ENCODE measurements around the gene CDC45. TPM values are rescaled to one million over a fixed set of nuclear protein-coding genes. Genes with fewer than 3 reads are reported as not detected.
A peak's percentile ranks its signal among the peaks of the same experiment; 100 is the strongest.

CDC45 gene
- total and polyA plus RNA-seq, 2 donors (not counting 1 experiment from before 2014, with no cell fraction given), result 3.8 to 12.0 TPM

DNA sequence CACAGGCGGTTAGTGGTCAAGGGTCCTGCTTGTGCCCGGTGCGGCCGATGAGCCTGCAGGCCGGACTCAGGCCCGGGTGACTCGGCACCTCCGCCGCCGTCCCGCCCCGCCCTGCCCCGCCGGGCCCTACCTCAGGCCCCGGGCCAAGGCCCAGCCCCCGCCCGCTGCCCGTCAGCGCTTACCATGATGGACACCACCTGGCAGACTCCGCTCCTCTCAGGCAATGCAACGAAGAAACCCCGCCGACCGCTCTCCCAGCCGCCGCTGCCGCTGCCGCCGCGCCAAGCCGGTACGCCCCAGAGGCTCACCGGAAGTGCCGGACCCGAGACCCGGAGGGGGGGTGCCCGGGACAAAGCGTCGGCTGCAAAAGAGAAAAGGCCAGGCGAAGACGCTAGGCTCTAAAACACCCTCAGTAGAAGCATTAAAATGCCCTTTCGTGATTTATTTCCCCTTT lies 792 bp upstream of the CDC45 start, which contains the start of gene UFD1:
Gene UFD1, minus strand, starts transcription at position 293 of the 454 bp plus-strand sequence. Its CDS starts 108 bp downstream, at position 185.
- peaks cover 47% of the 10 kb centered on the region for H3K79me2 ChIP-seq (ENCODE audit: control insufficient read depth, insufficient read depth, low read length)
- H3K9ac ChIP-seq (ENCODE audit: insufficient read depth, low read length), result peak within 1 kb of the TSS; percentile 63

DNA sequence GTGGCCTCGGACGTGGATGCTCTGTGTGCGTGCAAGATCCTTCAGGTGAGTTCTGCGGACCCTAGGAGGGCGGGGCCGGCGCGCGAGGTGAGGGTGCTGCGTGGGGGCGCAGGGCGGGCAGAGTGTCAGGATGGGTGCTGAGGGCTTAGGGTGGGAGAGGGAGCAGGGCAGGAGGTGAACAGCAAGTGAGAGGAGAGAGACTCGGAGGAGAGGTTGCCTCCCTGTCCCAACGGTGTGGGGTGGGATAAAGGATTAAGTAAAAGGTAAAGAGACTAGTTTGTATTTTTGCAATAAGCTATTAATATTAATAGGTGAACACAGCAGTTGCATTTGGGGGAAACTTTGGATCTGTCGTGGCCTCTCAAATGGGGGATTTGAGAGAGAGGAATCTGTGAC lies 451 bp downstream of the CDC45 start:
- H3K4me1 ChIP-seq (ENCODE audit: control insufficient read depth, extremely low read depth, insufficient read depth, low read length), result peaks cover 11% of the 10 kb centered on the region
- H3K27ac ChIP-seq (ENCODE audit: insufficient read depth, low read length), result peak overlapping the region; percentile 91
- no peaks in the 10 kb centered on the region for H4K20me1 ChIP-seq (ENCODE audit: control insufficient read depth, extremely low read depth, insufficient read depth, low read length)
- no peaks in the 10 kb centered on the region for H3K9me3 ChIP-seq (ENCODE audit: control insufficient read depth, insufficient read depth, low read depth, low read length)
- no peak for DNase-seq (ENCODE audit: low read depth in 2 of 2)
- no peak for TF ChIP-seq EZH2 (IDR thresholded peaks at IDR 0.05; ENCODE audit: low read length, missing control alignments)
- TF ChIP-seq, protein P1, sequence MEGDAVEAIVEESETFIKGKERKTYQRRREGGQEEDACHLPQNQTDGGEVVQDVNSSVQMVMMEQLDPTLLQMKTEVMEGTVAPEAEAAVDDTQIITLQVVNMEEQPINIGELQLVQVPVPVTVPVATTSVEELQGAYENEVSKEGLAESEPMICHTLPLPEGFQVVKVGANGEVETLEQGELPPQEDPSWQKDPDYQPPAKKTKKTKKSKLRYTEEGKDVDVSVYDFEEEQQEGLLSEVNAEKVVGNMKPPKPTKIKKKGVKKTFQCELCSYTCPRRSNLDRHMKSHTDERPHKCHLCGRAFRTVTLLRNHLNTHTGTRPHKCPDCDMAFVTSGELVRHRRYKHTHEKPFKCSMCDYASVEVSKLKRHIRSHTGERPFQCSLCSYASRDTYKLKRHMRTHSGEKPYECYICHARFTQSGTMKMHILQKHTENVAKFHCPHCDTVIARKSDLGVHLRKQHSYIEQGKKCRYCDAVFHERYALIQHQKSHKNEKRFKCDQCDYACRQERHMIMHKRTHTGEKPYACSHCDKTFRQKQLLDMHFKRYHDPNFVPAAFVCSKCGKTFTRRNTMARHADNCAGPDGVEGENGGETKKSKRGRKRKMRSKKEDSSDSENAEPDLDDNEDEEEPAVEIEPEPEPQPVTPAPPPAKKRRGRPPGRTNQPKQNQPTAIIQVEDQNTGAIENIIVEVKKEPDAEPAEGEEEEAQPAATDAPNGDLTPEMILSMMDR (conservative IDR thresholded peaks at IDR 0.05 in 1 of 2, IDR thresholded peaks at IDR 0.05 in 1 of 2; ENCODE audit: low read depth in 1 of 2, low read length in 2 of 2), result no peak
- H3K9ac ChIP-seq (ENCODE audit: insufficient read depth, low read length), result peak overlapping the region; percentile 63
- peak overlapping the region; percentile 86 for H2AFZ ChIP-seq (ENCODE audit: low read length)
- H3K4me2 ChIP-seq (ENCODE audit: extremely low read depth, insufficient read depth, low read length), result peak overlapping the region; percentile 76
- peaks cover 3% of the 10 kb centered on the region for H3K36me3 ChIP-seq (ENCODE audit: control insufficient read depth, insufficient read depth, low read length)
- peak overlapping the region; percentile 79 to 98 (median 84) for H3K4me3 ChIP-seq (replicated peaks in 1 of 4; ENCODE audit: control extremely low read depth in 1 of 4, insufficient read depth in 1 of 4, low read depth in 3 of 4, low read length in 4 of 4)
- H3K27me3 ChIP-seq (ENCODE audit: control insufficient read depth, insufficient read depth, low read length), result no peaks in the 10 kb centered on the region
- H3K79me2 ChIP-seq (ENCODE audit: control insufficient read depth, insufficient read depth, low read length), result peaks cover 42% of the 10 kb centered on the region

More for the DNA sequence above, 792 bp upstream of the CDC45 start, which contains the start of gene UFD1:
- peak within 1 kb of the TSS; percentile 91 for H3K27ac ChIP-seq (ENCODE audit: insufficient read depth, low read length)
- H3K4me2 ChIP-seq (ENCODE audit: extremely low read depth, insufficient read depth, low read length), result peak within 1 kb of the TSS; percentile 99
- H2AFZ ChIP-seq (ENCODE audit: low read length), result peak within 1 kb of the TSS; percentile 86
- peaks cover 11% of the 10 kb centered on the region for H3K4me1 ChIP-seq (ENCODE audit: control insufficient read depth, extremely low read depth, insufficient read depth, low read length)
- no peaks in the 10 kb centered on the region for H3K36me3 ChIP-seq (ENCODE audit: control insufficient read depth, insufficient read depth, low read length)
- no peaks in the 10 kb centered on the region for H4K20me1 ChIP-seq (ENCODE audit: control insufficient read depth, extremely low read depth, insufficient read depth, low read length)
- H3K4me3 ChIP-seq (replicated peaks in 1 of 4; ENCODE audit: control extremely low read depth in 1 of 4, insufficient read depth in 1 of 4, low read depth in 3 of 4, low read length in 4 of 4), result peak within 1 kb of the TSS; percentile 80 to 98 (median 89)
- no peaks in the 10 kb centered on the region for H3K9me3 ChIP-seq (ENCODE audit: control insufficient read depth, insufficient read depth, low read depth, low read length)
- peak; percentile 80 to 91 for DNase-seq (ENCODE audit: low read depth in 2 of 2)
- no peaks in the 10 kb centered on the region for H3K27me3 ChIP-seq (ENCODE audit: control insufficient read depth, insufficient read depth, low read length)
- TF ChIP-seq EZH2 (IDR thresholded peaks at IDR 0.05; ENCODE audit: low read length, missing control alignments), result no peak
- TF ChIP-seq, protein P1 (conservative IDR thresholded peaks at IDR 0.05 in 1 of 2, IDR thresholded peaks at IDR 0.05 in 1 of 2; ENCODE audit: low read depth in 1 of 2, low read length in 2 of 2), result no peak

- peak overlapping the region; percentile 79 to 98 (median 84) for H3K4me3 ChIP-seq (replicated peaks in 1 of 4; ENCODE audit: control extremely low read depth in 1 of 4, insufficient read depth in 1 of 4, low read depth in 3 of 4, low read length in 4 of 4)
- H3K27me3 ChIP-seq (ENCODE audit: control insufficient read depth, insufficient read depth, low read length), result no peaks in the 10 kb centered on the region
- TF ChIP-seq, protein P1 (conservative IDR thresholded peaks at IDR 0.05 in 1 of 2, IDR thresholded peaks at IDR 0.05 in 1 of 2; ENCODE audit: low read depth in 1 of 2, low read length in 2 of 2), result no peak
- TF ChIP-seq EZH2 (IDR thresholded peaks at IDR 0.05; ENCODE audit: low read length, missing control alignments), result no peak
- DNase-seq (ENCODE audit: low read depth in 2 of 2), result no peak
- H3K9ac ChIP-seq (ENCODE audit: insufficient read depth, low read length), result no peak overlapping the region
- no peaks in the 10 kb centered on the region for H4K20me1 ChIP-seq (ENCODE audit: control insufficient read depth, extremely low read depth, insufficient read depth, low read length)
- H3K79me2 ChIP-seq (ENCODE audit: control insufficient read depth, insufficient read depth, low read length), result peaks cover 37% of the 10 kb centered on the region
- H2AFZ ChIP-seq (ENCODE audit: low read length), result peak overlapping the region; percentile 18
- peaks cover 4% of the 10 kb centered on the region for H3K36me3 ChIP-seq (ENCODE audit: control insufficient read depth, insufficient read depth, low read length)
- H3K4me1 ChIP-seq (ENCODE audit: control insufficient read depth, extremely low read depth, insufficient read depth, low read length), result peaks cover 11% of the 10 kb centered on the region
- peak overlapping the region; percentile 76 for H3K4me2 ChIP-seq (ENCODE audit: extremely low read depth, insufficient read depth, low read length)
- no peak overlapping the region for H3K27ac ChIP-seq (ENCODE audit: insufficient read depth, low read length)
- no peaks in the 10 kb centered on the region for H3K9me3 ChIP-seq (ENCODE audit: control insufficient read depth, insufficient read depth, low read depth, low read length)
These were observed 1.1 kb downstream of the CDC45 start for GRCh38 chr22:19480789-19481188.

Measured in fibroblast of lung (primary cell).